Raji (cell line): ENCODE data around the gene RPS29.

Experiments
- POLR2A ChIP-seq: IDR thresholded peaks from 2 replicates; pipeline ENCODE4 v1.6.1; 2011; ENCODE audit warnings: low read depth, low read length, control low read depth; ENCODE audit not compliant: insufficient read depth

RPS29 gene

DNA sequence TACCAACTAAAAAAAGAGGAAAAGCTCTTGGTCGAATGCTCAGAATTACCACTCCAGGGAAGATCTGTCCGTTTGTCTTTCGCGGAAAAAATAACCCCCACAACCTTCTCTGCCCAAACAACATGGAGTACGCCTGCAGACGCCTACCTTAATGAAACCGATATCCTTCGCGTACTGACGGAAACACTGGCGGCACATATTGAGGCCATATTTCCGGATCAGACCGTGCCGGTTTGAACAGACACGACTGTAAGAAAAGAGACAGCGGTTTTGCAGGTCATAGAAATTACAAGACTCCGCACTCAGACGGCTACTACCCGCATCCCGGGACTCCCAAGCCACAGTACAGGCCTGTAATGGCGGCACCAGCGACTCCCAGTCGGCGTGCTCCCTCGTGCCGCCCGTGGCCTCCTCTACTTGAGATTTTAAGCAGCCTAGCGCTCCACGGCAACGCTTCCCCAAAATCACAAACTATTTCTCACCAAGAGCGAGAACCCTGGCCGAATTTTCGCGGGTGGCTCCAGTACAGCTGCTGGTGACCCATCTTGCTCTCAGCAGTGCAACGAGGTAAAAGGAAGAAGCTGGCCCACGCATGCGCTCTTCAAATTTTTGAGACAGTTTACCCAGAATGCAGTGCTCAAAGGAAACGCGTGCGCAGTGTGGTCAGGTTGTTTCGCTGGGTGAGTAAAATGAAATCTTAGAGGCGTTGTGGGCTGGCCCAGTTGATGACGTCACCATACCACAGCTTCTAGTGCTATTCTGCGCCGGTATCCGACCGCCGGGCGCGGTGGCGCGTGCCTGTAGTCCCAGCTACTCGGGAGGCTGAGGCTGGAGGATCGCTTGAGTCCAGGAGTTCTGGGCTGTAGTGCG is at the start of gene RPS29:
TSS of gene RPS29 (minus strand) at position 578 of the 870 bp plus-strand sequence. CDS start at position 544, 34 bp downstream.
- peak; percentile 89 for TF ChIP-seq POLR2A

DNA sequence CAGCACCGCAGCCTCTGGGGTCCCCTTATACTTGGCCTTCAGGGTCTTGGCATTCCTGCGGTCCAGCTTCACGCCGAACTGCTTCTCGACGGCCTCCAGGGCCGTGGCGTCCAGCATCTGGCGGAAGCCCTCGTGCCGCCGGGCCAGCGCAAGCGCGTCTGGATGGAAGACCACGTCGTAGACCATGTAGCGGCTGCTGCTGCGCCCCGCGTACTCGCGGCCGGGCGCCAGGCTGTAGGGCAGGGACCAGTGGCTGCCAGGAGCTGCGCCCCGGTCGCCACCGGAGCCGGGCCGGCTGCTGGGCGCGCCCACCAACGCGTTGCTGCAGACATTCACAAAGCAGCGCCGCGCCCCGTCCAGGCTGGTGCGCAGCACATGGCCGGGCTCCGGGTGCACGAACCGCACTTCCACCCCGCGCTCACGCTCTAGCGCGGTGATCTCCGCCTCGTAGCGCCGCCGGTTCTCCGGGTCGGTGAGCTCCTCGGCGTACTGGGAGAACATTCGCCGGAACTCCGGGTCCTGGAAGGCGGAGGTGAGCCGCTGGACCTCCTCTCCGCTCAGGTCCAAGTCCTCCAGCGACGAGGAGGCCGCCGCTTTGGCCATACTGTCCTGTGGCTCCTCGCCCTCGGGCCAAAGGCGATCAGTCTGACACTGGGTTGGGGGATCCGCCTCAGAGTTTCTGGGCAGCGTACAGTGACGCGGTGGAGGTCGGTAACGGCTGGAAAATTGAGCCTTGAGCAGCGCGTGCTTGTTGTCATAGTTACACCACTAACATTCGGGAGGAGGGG is 48.6 kb upstream of the RPS29 start, which contains the start of gene DNAAF2:
TSS of gene DNAAF2 (minus strand) at position 698 of the 788 bp plus-strand sequence. CDS start at position 603, 95 bp downstream.
- TF ChIP-seq POLR2A: peak; percentile 73

DNA sequence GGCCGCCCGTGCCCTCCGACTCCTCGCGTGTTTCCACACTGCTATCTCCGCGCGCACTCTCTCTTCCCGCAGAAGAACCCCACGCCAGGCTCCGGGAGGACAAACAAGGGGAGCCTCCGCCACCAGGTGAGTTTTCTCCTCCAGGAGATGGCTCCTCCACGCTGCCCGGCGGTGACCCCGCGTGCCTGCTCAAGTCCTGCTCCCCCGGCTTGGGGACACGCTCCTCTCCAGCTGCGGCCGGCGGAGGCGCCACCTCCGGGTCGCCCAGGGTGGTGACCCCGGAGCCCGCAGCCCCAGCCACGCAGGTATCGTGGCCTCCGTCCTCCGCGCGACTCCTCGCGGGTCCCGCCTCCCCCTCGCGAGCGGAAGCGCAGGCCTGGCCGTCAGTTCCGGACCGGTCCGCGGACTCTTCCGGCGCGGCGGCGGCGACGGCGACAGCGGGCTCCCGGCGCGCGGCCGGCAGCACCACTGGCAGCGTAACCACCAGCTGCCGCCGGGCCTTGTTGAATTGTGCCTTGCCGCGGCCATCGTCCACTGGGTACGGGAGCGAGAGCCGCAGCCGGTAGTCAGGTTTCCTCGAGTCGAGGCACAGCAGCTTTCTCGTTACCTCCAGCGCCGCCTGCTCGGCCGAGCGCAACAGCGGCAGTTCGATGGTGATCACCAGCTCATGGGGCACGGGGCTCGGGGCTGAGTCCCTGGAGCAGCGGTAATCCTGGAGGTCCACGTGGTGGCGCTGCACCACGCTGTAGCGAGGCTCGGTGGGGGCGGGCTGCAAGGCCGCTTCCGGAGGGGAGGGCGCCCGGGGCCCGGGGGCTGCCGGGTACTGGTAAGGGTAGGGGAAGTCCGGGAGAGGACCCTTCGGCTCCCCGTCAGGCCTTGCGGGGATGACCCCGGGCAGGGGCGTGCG is 47.7 kb upstream of the RPS29 start:
- TF ChIP-seq POLR2A: peak; percentile 75

DNA sequence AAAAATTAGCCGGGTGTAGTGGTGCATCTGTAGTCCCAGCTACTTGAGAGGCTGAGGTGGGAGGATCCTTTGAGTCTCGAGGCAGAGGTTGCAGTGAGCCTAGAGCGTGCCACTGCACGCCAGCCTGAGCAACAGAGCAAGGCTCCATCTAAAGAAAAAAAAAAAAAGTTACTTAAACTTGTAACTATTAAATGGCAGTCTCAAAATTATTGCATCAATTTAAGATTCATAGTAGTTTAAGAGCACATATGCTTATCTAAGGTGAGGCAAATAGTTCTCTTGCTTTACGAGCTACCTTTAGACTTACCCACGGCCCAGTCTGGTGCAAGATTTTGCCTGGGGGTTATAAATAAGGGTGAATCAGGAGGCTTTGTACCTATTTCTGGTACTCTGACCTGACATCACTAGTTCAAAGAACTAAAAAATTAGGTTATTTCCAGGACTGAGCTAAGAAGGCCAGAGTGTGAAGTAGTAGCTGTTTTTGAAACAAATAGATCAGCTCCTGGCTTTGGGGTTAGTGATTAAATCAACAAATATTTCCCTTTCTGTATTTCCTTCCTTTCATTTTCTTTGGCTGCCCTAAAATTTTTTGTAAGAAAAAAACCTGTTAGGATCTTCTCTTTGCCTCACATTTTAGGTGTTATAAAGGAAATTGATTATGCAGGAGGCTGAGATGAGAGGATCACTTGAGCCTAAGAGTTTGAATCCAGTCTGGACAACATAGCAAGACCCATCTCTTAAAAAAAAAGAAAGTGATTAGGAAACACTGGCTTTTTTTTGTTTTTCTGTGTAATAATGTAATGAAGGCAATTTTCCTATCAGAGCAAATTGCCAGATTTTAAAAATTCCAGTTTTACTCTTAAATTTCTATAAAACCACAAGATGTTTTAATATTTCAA is 38.0 kb upstream of the RPS29 start:
- no peak; the same call in 1 of the 2 replicates for TF ChIP-seq POLR2A

DNA sequence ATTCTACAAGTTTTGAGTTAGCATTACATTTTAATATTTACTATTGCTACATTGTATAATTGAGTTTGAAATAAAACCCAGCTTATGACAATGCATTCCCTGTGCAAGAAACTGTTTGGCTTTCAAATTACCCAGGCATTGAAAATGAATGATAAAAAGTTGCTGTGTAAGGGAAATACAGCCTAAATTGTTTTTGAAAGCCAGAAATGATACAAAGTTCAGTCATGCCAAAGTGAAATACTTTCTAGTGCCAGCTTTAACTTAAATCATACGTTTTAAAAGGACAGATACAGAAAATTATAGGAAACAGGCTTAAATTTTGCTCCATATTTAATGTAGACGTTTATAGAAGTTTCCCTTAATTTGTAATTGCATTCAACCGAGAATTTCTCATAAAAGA is 37.2 kb upstream of the RPS29 start:
- TF ChIP-seq POLR2A: no peak

DNA sequence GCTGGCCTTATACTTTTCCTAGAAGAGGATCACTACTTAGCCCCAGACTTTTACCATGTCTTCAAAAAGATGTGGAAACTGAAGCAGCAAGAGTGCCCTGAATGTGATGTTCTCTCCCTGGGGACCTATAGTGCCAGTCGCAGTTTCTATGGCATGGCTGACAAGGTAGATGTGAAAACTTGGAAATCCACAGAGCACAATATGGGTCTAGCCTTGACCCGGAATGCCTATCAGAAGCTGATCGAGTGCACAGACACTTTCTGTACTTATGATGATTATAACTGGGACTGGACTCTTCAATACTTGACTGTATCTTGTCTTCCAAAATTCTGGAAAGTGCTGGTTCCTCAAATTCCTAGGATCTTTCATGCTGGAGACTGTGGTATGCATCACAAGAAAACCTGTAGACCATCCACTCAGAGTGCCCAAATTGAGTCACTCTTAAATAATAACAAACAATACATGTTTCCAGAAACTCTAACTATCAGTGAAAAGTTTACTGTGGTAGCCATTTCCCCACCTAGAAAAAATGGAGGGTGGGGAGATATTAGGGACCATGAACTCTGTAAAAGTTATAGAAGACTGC is 35.9 kb upstream of the RPS29 start:
- no peak for TF ChIP-seq POLR2A

DNA sequence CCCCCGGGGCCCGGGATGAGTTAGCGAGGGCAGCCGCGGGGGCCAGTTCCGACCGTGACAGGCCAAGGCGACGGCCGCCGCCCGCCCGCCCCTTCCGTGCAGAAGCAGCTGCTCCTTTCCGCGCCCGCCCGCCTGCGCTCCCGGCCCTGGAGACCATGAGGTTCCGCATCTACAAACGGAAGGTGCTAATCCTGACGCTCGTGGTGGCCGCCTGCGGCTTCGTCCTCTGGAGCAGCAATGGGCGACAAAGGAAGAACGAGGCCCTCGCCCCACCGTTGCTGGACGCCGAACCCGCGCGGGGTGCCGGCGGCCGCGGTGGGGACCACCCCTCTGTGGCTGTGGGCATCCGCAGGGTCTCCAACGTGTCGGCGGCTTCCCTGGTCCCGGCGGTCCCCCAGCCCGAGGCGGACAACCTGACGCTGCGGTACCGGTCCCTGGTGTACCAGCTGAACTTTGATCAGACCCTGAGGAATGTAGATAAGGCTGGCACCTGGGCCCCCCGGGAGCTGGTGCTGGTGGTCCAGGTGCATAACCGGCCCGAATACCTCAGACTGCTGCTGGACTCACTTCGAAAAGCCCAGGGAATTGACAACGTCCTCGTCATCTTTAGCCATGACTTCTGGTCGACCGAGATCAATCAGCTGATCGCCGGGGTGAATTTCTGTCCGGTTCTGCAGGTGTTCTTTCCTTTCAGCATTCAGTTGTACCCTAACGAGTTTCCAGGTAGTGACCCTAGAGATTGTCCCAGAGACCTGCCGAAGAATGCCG is 35.1 kb upstream of the RPS29 start:
- no peak for TF ChIP-seq POLR2A

DNA sequence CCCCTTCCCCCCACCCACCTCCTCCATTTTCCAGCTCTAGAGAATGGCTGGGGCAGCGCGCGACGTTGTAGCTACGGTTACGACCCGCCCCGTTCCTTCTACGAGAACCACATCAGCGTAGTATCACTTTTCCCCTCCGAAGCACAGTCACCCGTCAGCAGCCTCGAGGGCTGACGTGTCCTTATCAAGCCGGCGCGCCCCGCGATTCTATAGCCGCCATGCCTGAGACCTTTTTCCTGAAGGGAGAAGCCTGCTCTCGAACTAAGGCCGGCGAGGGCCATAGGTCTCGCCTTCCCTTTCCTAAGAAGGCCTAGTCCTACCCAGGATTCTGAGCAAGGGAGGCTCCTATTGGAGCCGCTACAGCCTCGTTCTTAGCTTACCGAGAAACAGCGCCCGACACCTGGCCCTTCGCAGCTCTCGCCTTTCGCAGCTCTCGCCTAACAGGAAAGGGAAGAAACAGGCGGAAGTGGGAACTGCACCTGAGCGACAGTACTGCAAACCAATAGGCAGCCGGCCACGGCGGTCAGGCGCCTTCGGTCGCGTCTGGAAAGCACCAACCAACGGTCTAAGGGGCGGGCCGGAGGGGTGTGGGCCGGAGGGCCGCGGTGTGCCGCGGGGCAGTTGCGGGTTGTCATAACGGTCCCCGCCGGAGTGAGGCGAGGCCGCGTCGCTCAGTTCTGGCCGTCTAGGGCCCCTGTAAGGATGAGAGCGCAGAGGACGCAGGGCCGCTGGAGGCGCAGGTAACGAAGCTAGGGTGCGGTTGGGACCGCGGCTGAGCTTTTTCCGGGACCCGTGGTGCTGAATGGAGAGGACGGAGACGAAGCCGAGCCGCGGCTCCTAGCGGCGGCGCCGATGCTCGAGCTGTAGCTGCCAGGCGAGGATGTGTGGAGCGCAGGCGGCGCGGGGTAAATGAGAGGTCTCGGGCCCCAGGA is 34.3 kb upstream of the RPS29 start, which contains the start of the genes MGAT2 and RPL36AL:
TSS of gene MGAT2 (plus strand) at position 618 of the 932 bp plus-strand sequence. CDS start 470 bp downstream, outside the sequence.
TSS of gene RPL36AL (minus strand) at position 445 of the 932 bp plus-strand sequence. CDS start 1,522 bp downstream, outside the sequence.
- peak; percentile 93 for TF ChIP-seq POLR2A

DNA sequence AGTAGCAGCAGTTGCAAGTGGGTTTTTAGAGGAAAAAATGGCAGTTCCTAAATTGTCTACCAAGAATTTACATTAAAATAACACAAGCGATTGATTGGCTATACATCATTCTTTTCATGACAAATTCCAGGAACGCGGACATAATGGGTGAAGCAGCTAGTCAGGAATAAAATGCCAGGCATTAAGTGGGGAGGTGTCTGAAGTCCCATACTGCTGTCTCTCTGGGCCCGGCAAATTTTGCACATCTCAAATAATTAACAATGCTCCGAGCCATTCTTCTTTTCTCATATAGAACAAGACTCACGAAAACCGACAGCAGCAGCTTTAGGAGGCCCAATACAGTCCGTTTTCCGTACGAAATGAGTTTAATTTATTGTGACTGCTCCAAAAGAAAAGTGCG is 33.5 kb upstream of the RPS29 start:
- no peak for TF ChIP-seq POLR2A

DNA sequence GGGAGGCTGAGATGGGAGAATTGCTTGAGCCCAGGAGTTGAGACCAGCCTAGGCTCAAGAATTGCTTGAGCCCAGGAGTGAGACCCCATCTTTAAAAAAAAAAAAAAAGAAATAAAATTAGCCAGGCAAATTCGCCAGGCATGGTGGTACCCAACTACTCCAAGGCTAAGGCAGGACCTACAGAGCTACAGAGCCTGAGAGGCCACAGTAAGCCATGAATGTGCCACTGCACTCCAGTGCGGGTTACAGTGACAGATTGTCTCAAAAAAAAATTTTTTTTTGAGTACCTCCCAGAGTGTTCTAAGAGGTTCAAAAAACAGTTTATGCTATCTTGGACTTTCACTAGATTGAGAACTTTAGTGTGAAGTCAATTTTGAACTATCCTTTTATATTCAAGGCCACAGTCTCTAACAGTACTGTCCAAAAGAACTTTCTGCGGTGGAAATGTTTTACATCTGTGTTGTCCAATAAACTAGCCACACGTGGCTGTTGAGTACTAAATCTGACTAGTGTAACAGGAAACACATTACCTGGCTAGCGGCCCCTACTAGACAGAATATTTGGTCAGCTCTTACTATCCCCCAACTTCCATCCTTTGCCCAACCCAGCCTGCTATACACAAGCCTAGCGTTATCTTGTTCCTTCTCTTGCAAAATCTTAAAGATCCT is 31.8 kb upstream of the RPS29 start:
- no peak for TF ChIP-seq POLR2A

DNA sequence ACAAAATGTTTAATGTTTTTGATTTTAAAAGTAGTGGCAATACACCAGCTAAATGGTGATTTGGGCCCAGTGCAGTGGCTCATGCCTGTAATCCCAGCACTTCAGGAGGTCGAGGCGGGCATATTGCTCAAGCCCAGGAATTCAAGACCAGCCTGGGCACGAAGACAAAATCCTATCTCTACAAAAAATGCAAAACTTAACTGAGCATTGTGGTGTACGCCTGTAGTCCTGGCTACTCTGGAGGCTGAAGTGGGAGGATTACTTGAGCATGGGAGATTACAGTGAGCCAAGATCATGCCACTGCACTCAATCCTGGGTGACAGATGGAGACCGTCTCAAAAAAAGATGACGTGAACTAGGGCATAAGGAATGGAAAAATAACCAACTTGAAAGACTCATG is 29.6 kb upstream of the RPS29 start:
- TF ChIP-seq POLR2A: no peak

DNA sequence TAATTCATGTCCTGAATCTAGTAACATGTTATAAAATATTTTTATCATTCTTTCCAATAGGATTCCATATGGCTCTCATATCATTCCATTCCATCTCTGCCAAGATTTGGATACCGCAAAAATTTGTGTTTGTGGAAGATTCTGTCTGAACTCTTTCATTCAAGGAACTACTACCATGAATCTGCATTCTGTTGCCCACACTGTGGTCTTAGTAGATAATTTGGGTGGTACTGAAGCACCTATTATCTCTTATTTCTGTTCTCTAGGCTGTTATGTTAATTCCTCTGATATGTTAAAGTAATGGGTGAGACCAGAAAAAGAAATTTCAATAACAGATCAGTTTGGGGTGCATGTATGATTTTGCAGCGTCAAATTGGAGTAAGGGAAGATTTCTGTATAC is 28.0 kb upstream of the RPS29 start:
- no peak for TF ChIP-seq POLR2A
